ENCODE results near the gene RILP. TPM values are rescaled to one million over a fixed set of nuclear protein-coding genes. Genes with fewer than 3 reads are reported as not detected.
A peak's percentile ranks its signal among the peaks of the same experiment; 100 is the strongest.
"Not testable (repeated sequence)": the region's sequence is repeated elsewhere in the genome, so short reads cannot be mapped to it uniquely, and the experiment has no call there.

RILP gene, protein sequence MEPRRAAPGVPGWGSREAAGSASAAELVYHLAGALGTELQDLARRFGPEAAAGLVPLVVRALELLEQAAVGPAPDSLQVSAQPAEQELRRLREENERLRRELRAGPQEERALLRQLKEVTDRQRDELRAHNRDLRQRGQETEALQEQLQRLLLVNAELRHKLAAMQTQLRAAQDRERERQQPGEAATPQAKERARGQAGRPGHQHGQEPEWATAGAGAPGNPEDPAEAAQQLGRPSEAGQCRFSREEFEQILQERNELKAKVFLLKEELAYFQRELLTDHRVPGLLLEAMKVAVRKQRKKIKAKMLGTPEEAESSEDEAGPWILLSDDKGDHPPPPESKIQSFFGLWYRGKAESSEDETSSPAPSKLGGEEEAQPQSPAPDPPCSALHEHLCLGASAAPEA
- total RNA-seq = 1 to 10 TPM; 5.8 to 6.2 TPM

DNA sequence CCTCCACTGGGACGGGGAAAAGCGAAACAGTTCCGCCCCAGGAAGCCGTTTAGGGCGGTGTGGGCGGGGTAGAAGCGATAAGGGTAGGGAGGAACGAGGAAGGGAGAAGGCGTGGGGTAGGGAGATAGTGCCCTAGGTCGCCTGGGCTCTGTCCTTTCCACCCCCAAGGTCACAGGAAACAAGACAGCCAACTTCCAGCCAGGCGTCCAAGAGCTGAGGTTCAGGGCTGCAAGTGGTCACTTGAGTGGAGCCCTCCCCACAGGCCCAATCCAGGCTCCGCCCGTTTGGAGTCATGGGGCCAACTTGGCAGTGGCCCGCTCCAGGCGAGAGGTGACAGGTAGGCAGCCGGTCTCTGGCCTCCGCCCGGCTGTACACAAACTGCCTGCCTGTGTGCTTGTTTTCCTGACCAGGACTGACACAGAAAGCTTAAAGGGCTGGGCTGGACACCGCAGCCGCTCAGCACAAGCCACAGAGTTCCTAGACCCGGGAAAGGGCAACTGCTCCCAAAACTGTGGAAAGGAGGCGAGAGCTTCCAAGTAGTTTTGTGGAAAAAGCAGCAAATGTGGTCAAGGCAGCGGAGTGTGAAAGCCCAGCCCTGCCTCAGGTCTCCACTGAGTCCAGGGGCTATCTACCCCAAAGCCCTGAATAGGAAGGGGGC lies at the start of gene RILP:
Gene RILP (minus strand): TSS at position 23 of the 658 bp plus-strand sequence. CDS start 62 bp downstream, outside the sequence.
- DNase-seq = no peak
- peak within 1 kb of the TSS; percentile 42 for H3K27ac Mint-ChIP-seq
- intact Hi-C loops (cut with micrococcal nuclease) = loop anchor here (2.0 to 10.0 kb wide), 3 partner anchors 35 to 385 kb away; partner anchors contain the start of genes DPH1 and PRPF8
- H3K4me3 Mint-ChIP-seq = peak within 1 kb of the TSS; percentile 54
- H3K9me3 Mint-ChIP-seq = no peaks in the 10 kb centered on the region
- ChIA-PET CTCF (interaction anchor here (0.7 to 2.9 kb wide), 21 partner anchors 11 to 407 kb away, joined by 3 to 31 read pairs (median 5); partner anchors contain the start of genes INPP5K, PITPNA, RTN4RL1 and SLC43A2), POLR2A (interaction anchor here (0.5 to 2.1 kb wide), 8 partner anchors 16 to 300 kb away, joined by 3 to 9 read pairs (median 4); partner anchors contain the start of genes INPP5K and PRPF8)
- H3K27me3 Mint-ChIP-seq = no peaks in the 10 kb centered on the region
- H3K4me1 Mint-ChIP-seq (ENCODE audit: low read depth) = peaks cover 18% of the 10 kb centered on the region
- H3K36me3 Mint-ChIP-seq = peaks cover 32% of the 10 kb centered on the region

DNA sequence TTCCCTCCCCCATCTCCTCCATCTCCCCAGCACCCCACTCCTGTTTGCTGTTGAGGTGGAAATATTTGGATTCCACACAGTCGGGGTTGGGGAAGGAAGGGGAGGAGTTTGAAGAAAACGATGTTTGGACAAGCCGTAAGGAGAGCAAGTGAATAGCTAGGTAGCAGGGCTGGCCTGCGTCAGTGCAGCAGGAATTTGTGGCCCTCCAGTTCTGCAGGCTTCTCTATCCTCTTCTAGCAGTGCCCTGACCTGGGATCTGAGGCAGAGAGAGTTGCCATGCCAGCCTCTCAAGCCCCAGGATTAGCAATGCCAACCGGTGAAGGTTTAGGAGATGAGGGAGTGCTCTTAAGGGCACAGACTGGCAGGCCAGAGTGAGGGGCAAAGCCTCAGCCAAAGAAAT lies 48.0 kb upstream of the RILP start:
- Mint-ChIP-seq H3K4me3 (no peak overlapping the region), H3K27me3 (no peaks in the 10 kb centered on the region), H3K9me3 (no peaks in the 10 kb centered on the region), H3K4me1 (ENCODE audit: low read depth) (no peaks in the 10 kb centered on the region), H3K36me3 (no peaks in the 10 kb centered on the region), H3K27ac (no peak overlapping the region)
- intact Hi-C loops (cut with micrococcal nuclease) = no loop called here
- CTCF ChIA-PET = no interaction called here
- no peak for DNase-seq
- POLR2A ChIA-PET = interaction anchor here (0.7 kb wide), 1 partner anchor 48 kb away, joined by 3 read pairs; no protein-coding TSS in a partner anchor

GRCh38 chr17:1695365-1695764 lies 45.7 kb upstream of the RILP start:
- intact Hi-C loops (cut with micrococcal nuclease) = no loop called here
- H3K4me1 Mint-ChIP-seq (ENCODE audit: low read depth) = no peaks in the 10 kb centered on the region
- POLR2A ChIA-PET = no interaction called here

DNA sequence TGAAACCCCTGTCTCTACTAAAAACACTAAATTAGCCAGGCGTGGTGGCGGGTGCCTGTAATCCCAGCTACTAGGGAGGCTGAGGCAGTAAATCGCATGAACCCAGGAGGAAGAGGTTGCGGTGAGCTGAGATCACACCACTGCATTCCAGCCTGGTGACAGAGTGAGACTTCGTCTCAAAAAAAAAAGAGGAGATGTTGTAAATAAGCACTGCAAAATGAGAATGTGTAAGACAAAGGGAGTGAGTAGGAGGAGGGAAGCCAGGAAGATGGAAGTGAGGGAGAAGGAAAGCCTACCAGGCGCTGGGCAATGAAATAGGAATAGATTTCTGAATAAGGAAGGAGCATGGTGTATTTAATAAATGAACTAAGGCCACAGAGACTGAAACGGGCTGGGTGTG lies 43.7 kb upstream of the RILP start:
- DNase-seq = no peak
- CTCF ChIA-PET = interaction anchor here (1.6 kb wide), 1 partner anchor 63 kb away, joined by 3 read pairs; no protein-coding TSS in a partner anchor
- H3K9me3 Mint-ChIP-seq = no peaks in the 10 kb centered on the region
- POLR2A ChIA-PET = no interaction called here
- H3K36me3 Mint-ChIP-seq = no peaks in the 10 kb centered on the region
- intact Hi-C loops (cut with micrococcal nuclease) = no loop called here
- H3K27me3 Mint-ChIP-seq = peaks cover 1% of the 10 kb centered on the region
- H3K4me1 Mint-ChIP-seq (ENCODE audit: low read depth) = no peaks in the 10 kb centered on the region
- H3K27ac Mint-ChIP-seq = no peak overlapping the region
- no peak overlapping the region for H3K4me3 Mint-ChIP-seq

More at GRCh38 chr17:1695365-1695764, 45.7 kb upstream of the RILP start:
- peaks cover 1% of the 10 kb centered on the region for H3K27me3 Mint-ChIP-seq
- no peak for DNase-seq
- H3K4me3 Mint-ChIP-seq = no peak overlapping the region
- CTCF ChIA-PET = no interaction called here
- H3K36me3 Mint-ChIP-seq = no peaks in the 10 kb centered on the region
- no peaks in the 10 kb centered on the region for H3K9me3 Mint-ChIP-seq
- no peak overlapping the region for H3K27ac Mint-ChIP-seq

DNA sequence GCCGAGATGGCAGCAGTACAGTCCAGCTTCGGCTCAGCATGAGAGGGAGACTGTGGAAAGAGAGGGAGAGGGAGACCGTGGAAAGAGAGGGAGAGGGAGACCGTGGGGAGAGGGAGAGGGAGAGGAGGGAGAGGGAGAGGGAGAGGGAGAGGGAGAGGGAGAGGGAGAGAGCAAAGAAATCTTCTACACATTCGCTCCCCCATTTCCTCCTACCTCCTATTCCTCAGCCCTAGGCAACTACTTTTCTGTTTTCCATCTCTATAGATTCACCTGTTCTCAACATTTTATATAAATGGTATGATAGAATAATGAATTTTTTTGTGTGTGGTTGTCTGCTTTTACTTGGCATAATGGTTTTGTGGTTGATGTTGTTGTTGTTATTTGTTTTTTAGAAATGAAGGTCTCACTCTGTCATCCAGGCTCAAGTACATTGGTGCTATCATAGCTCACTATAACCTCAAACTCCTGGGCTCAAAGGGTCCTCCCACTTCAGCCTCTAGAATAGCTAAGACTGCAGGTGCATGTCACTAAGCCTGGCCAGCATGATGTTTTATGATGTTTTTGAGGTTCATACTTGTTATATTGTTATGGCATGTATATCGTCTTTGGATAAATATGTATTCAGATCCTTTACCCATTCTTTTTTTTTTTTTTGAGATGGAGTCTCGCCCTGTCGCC lies 41.0 kb upstream of the RILP start:
- ChIA-PET CTCF (no interaction called here), POLR2A (no interaction called here)
- H3K9me3 Mint-ChIP-seq = no peaks in the 10 kb centered on the region
- H3K4me3 Mint-ChIP-seq = no peak overlapping the region
- no peaks in the 10 kb centered on the region for H3K36me3 Mint-ChIP-seq
- no peaks in the 10 kb centered on the region for H3K4me1 Mint-ChIP-seq (ENCODE audit: low read depth)
- peaks cover 1% of the 10 kb centered on the region for H3K27me3 Mint-ChIP-seq
- intact Hi-C loops (cut with micrococcal nuclease) = no loop called here
- no peak for DNase-seq
- no peak overlapping the region for H3K27ac Mint-ChIP-seq

DNA sequence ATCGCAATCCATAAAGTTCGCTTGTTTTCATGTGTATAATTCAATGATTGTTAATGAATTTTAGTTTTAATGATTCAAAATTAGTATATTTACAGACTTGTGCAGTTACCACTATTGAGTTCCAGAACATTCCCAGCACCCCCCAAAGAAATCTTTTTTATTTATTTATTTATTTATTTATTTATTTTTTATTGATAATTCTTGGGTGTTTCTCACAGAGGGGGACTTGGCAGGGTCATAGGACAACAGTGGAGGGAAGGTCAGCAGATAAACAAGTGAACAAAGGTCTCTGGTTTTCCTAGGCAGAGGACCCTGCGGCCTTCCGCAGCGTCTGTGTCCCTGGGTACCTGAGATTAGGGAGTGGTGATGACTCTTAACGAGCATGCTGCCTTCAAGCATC lies 38.7 kb upstream of the RILP start:
- POLR2A ChIA-PET = not testable (repeated sequence)
- H3K4me1 Mint-ChIP-seq (ENCODE audit: low read depth) = peaks cover 14% of the 10 kb centered on the region

GRCh38 chr17:1686086-1686485 lies 36.4 kb upstream of the RILP start:
- peaks cover 30% of the 10 kb centered on the region for H3K36me3 Mint-ChIP-seq
- no peaks in the 10 kb centered on the region for H3K9me3 Mint-ChIP-seq
- DNase-seq = no peak
- ChIA-PET CTCF (no interaction called here), POLR2A (no interaction called here)
- no peaks in the 10 kb centered on the region for H3K27me3 Mint-ChIP-seq
- no peak overlapping the region for H3K4me3 Mint-ChIP-seq
- intact Hi-C loops (cut with micrococcal nuclease) = no loop called here
- no peak overlapping the region for H3K27ac Mint-ChIP-seq
- H3K4me1 Mint-ChIP-seq (ENCODE audit: low read depth) = peaks cover 30% of the 10 kb centered on the region

More for the DNA sequence above, 38.7 kb upstream of the RILP start:
- intact Hi-C loops (cut with micrococcal nuclease); H3K27ac Mint-ChIP-seq; H3K9me3 Mint-ChIP-seq; DNase-seq; H3K4me3 Mint-ChIP-seq; H3K27me3 Mint-ChIP-seq: not testable (repeated sequence)
- CTCF ChIA-PET = interaction anchor here (0.7 kb wide), 1 partner anchor 33 kb away, joined by 4 read pairs; no protein-coding TSS in a partner anchor
- H3K36me3 Mint-ChIP-seq = peaks cover 10% of the 10 kb centered on the region

DNA sequence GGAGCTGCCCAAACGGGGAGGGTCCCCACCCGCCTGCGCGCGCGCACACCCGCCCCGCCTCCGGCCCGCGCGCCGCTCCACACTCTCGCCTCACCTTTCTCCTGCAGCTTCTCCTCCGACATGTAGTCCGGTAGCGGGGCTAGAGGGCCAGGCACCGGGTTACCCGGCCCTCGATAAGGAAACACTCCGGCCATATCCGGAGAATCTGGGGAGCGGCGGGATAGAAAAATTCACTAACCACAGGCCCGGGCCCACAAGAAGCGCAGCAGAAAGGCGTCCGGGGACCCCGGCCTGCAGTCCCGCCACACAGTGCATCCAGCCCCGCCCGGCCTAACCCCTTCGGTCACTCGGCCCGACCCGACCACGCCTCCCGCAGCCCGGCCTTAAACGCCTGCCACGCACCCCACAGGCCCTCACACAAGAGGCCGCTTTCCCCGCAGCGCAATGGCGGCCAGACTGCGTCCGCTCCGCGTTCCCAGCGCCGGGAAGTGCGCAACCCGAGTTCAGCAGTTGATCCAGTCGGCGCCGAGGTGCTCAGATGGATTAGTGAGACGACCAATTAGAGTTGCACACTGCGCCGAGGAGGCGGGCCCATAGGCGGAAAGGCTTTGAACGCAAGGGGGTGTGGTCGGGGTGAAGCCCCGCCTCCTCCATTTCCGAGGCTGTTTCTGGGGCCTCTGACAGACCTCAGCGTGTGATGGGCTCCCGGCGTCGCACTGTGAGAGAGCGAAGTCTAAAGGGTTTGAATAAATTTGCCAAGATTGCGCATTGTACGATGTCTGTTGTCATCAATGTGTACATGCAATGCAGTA lies 34.9 kb upstream of the RILP start, which contains the start of gene PRPF8:
Gene PRPF8 (minus strand): TSS at position 490 of the 812 bp plus-strand sequence. CDS start 296 bp downstream, at position 194.
- peaks cover 46% of the 10 kb centered on the region for H3K36me3 Mint-ChIP-seq

GRCh38 chr17:1683459-1683858 lies 33.8 kb upstream of the RILP start:
- intact Hi-C loops (cut with micrococcal nuclease) = no loop called here

More for the DNA sequence above, 34.9 kb upstream of the RILP start, which contains the start of gene PRPF8:
- Mint-ChIP-seq H3K27me3 (no peaks in the 10 kb centered on the region), H3K4me1 (ENCODE audit: low read depth) (peaks cover 30% of the 10 kb centered on the region), H3K9me3 (no peaks in the 10 kb centered on the region), H3K4me3 (peak within 1 kb of the TSS; percentile 99), H3K27ac (peak within 1 kb of the TSS; percentile 95)
- ChIA-PET POLR2A (interaction anchor here (0.8 to 1.8 kb wide), 7 partner anchors 16 to 58 kb away, joined by 3 to 8 read pairs (median 5); partner anchors contain the start of genes RILP and SCARF1), CTCF (interaction anchor here (1.0 to 1.7 kb wide), 7 partner anchors 11 to 37 kb away, joined by 3 to 13 read pairs (median 4); no protein-coding TSS in a partner anchor)
- intact Hi-C loops (cut with micrococcal nuclease) = loop anchor here (1.0 to 2.0 kb wide), 3 partner anchors 32 to 150 kb away; partner anchors contain the start of gene RILP
- peak; percentile 99 for DNase-seq

DNA sequence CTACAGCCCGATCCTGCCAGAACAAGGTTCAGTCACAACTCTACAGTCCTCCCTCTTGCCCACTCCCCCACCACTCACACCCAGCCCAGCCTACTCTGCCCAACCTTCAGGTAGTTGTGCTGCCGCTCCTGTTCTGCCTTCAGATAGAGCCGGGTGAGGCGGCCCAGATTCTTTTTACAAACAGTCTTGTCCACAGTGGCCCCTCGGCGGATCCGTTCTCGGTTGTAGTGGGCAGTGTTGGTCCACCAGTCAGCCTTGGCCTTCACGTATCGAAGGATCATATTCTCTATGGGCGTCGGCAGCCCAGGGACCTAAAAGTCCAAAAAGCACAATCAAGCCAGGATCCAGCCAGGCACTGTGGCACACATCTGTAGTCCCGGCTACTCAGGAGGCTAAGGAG lies 26.7 kb upstream of the RILP start:
- no peak for DNase-seq
- Mint-ChIP-seq H3K9me3 (no peaks in the 10 kb centered on the region), H3K27ac (no peak overlapping the region), H3K27me3 (no peaks in the 10 kb centered on the region), H3K4me1 (ENCODE audit: low read depth) (peaks cover 12% of the 10 kb centered on the region), H3K4me3 (no peak overlapping the region), H3K36me3 (peaks cover 82% of the 10 kb centered on the region)
- ChIA-PET CTCF (interaction anchor here (1.5 kb wide), 1 partner anchor 9 kb away, joined by 4 read pairs; no protein-coding TSS in a partner anchor), POLR2A (no interaction called here)
- intact Hi-C loops (cut with micrococcal nuclease) = no loop called here

More at GRCh38 chr17:1683459-1683858, 33.8 kb upstream of the RILP start:
- CTCF ChIA-PET = interaction anchor here (1.0 to 1.7 kb wide), 7 partner anchors 10 to 38 kb away, joined by 3 to 13 read pairs (median 4); no protein-coding TSS in a partner anchor
- Mint-ChIP-seq H3K27me3 (no peaks in the 10 kb centered on the region), H3K36me3 (peaks cover 52% of the 10 kb centered on the region), H3K9me3 (no peaks in the 10 kb centered on the region), H3K4me1 (ENCODE audit: low read depth) (peaks cover 30% of the 10 kb centered on the region), H3K27ac (peak overlapping the region; percentile 95), H3K4me3 (peak overlapping the region; percentile 99)
- DNase-seq = no peak
- POLR2A ChIA-PET = interaction anchor here (0.6 to 1.8 kb wide), 8 partner anchors 15 to 257 kb away, joined by 3 to 8 read pairs (median 4); partner anchors contain the start of genes RILP and SCARF1

Data from activated CD4-positive, alpha-beta memory T cell treated with anti-CD3 and anti-CD28 coated beads for 36 hours (primary cell).